Left lung (tissue), 10 donors: ENCODE measurements around the gene PCSK5. TPM values are rescaled to one million over a fixed set of nuclear protein-coding genes. Genes with fewer than 3 reads are reported as not detected.
A peak's percentile ranks its signal among the peaks of the same experiment; 100 is the strongest.
"Not testable (repeated sequence)": the region's sequence is repeated elsewhere in the genome, so short reads cannot be mapped to it uniquely, and the experiment has no call there.

Experiments used
- ATAC-seq: fragments of 200-7000 bp; cut with Tn5 transposase; one replicate; pipeline ENCODE4 v1.9.1; 2020; ENCODE audit warnings: moderate library complexity
- DNase-seq, 4 donors: peaks; one replicate each; pipeline ENCODE4 v3.0.0-alpha.2; 2013 to 2020
- H3K27ac ChIP-seq, 2 donors: fragments of 200-600 bp; sonication (generic) in 1 of 2; one replicate each; pipeline versions ENCODE4 v1.5.0 to v1.8.0; 2020 to 2021
- H3K27me3 ChIP-seq, 2 donors: fragments of 200-600 bp; sonication (generic) in 1 of 2; one replicate each; pipeline versions ENCODE4 v1.5.0 to v1.8.0; 2020 to 2021
- H3K36me3 ChIP-seq, 2 donors: fragments of 200-600 bp; sonication (generic) in 1 of 2; one replicate each; pipeline versions ENCODE4 v1.5.0 to v1.8.0; 2020 to 2021
- H3K4me1 ChIP-seq, 2 donors: fragments of 200-600 bp; one replicate each; pipeline ENCODE4 v1.8.0; 2021
- H3K4me3 ChIP-seq, 2 donors: fragments of 200-600 bp; sonication (generic) in 1 of 2; one replicate each; pipeline versions ENCODE4 v1.5.0 to v1.8.0; 2020 to 2021; ENCODE audit warnings: mild to moderate bottlenecking in 1 of 2
- H3K9me3 ChIP-seq, 2 donors: fragments of 200-600 bp; sonication (generic) in 1 of 2; one replicate each; pipeline versions ENCODE4 v1.5.0 to v1.8.0; 2020 to 2021
- intact Hi-C, 2 donors: fragments of 100-400 bp; cut with DNase I; formaldehyde crosslinking; loops; one replicate each; pipeline versions ENCODE4 v1.11.2 to v1.14.2; 2022
- polyA plus RNA-seq, 6 donors: library from polyadenylated mRNA; unstranded; fragments of 120-200 nt; gene quantifications; one replicate each; pipeline ENCODE4 v1.2.1, GENCODE V29; 2013; ENCODE audit not compliant: insufficient read length in 6 of 6
- total RNA-seq, 2 donors: library from RNA; stranded (reverse); fragmentation: NEBNext Ultra II Directional; extraction: Animal tissue kit (Norgen Biotek cat#: 25700); gene quantifications; one replicate each; pipeline ENCODE4 v1.2.1, GENCODE V29; 2021
- TF ChIP-seq, protein P1 (sequence below), 2 donors: fragments of 200-600 bp; sonication (generic) in 1 of 2; IDR thresholded peaks; one replicate each; pipeline versions ENCODE4 v1.5.0 to v1.8.0; 2021; ENCODE audit warnings: antibody characterized with exemption in 2 of 2
- donor health status: DM: no; HTN: yes; CAD: no.
- donor health status: DM: no; HTN: no; CAD: no.

The PCSK5 gene
- total and polyA plus RNA-seq, 8 donors: 6.8 to 20.3 (median 11.3) TPM

DNA sequence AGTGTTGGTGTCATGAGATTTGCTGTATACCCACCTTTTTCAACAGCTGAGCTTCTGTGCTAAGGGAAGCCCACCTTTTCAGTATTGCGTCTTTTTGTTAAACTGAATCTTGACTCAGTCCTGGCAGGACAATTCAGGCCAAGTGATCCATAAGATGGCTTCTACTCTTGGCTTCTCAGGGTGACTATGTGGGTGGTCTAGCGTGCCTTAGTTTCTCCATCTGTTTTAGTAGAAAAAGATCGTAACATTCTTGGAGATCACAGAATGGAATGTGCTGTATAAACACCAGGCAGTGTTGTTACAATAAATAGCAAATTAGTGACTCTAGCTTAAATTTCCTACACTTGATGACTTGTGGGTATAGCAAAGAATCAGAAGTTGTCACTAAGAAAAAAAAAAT is 66.6 kb downstream of the PCSK5 start:
- DNase-seq (no peak), ATAC-seq (no peak)
- Histone ChIP-seq H3K27me3 (no peaks in the 10 kb centered on the region), H3K36me3 (no peaks in the 10 kb centered on the region), H3K4me1 (no peaks in the 10 kb centered on the region), H3K27ac (no peak overlapping the region), H3K4me3 (no peak overlapping the region), H3K9me3 (no peaks in the 10 kb centered on the region)
- TF ChIP-seq, protein P1, sequence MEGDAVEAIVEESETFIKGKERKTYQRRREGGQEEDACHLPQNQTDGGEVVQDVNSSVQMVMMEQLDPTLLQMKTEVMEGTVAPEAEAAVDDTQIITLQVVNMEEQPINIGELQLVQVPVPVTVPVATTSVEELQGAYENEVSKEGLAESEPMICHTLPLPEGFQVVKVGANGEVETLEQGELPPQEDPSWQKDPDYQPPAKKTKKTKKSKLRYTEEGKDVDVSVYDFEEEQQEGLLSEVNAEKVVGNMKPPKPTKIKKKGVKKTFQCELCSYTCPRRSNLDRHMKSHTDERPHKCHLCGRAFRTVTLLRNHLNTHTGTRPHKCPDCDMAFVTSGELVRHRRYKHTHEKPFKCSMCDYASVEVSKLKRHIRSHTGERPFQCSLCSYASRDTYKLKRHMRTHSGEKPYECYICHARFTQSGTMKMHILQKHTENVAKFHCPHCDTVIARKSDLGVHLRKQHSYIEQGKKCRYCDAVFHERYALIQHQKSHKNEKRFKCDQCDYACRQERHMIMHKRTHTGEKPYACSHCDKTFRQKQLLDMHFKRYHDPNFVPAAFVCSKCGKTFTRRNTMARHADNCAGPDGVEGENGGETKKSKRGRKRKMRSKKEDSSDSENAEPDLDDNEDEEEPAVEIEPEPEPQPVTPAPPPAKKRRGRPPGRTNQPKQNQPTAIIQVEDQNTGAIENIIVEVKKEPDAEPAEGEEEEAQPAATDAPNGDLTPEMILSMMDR (IDR thresholded peaks at IDR 0.05): no peak
- intact Hi-C loops: no loop called here

DNA sequence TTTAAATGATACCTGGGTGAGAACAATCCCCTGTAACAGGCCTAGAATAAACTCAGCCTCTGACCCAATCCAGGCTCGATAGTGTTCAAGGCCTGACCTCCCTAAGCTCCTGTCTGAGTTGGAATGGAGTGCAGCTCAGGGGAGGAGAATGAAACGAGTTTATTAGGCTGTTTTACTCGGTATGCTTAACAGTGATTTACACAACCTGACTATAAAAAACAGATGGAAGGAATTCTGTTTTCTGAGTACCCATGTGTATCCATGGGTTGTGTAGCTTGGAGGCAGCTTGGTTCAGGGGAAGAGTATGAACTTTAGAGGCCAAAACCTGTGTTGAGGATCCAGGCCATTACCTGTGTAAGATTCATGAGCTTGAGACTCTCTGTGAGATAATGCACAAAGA is 67.8 kb downstream of the PCSK5 start:
- intact Hi-C loops: no loop called here
- no peak overlapping the region for H3K4me3 ChIP-seq
- H3K27me3 ChIP-seq: no peaks in the 10 kb centered on the region
- no peaks in the 10 kb centered on the region for H3K36me3 ChIP-seq
- no peak for ATAC-seq
- no peak for DNase-seq
- H3K4me1 ChIP-seq: no peaks in the 10 kb centered on the region
- H3K27ac ChIP-seq: no peak overlapping the region
- no peaks in the 10 kb centered on the region for H3K9me3 ChIP-seq
- TF ChIP-seq, protein P1 (IDR thresholded peaks at IDR 0.05): no peak

- no peak overlapping the region for H3K27ac ChIP-seq
- DNase-seq: no peak
Measured at GRCh38 chr9:75960551-75960950, 70.1 kb downstream of the PCSK5 start.

GRCh38 chr9:75962013-75962661 is 71.7 kb downstream of the PCSK5 start:
- peak in 2 of 4 donors; percentile 53 to 76 for DNase-seq
- Histone ChIP-seq H3K27me3 (no peaks in the 10 kb centered on the region), H3K36me3 (no peaks in the 10 kb centered on the region), H3K4me3 (no peak overlapping the region), H3K4me1 (no peaks in the 10 kb centered on the region), H3K9me3 (no peaks in the 10 kb centered on the region), H3K27ac (no peak overlapping the region)
- intact Hi-C loops: no loop called here
- TF ChIP-seq, protein P1 (IDR thresholded peaks at IDR 0.05): no peak
- peak; percentile 64 for ATAC-seq

More at GRCh38 chr9:75960551-75960950, 70.1 kb downstream of the PCSK5 start:
- H3K4me3 ChIP-seq: no peak overlapping the region
- H3K27me3 ChIP-seq: no peaks in the 10 kb centered on the region
- intact Hi-C loops: no loop called here
- H3K9me3 ChIP-seq: no peaks in the 10 kb centered on the region
- TF ChIP-seq, protein P1 (IDR thresholded peaks at IDR 0.05): no peak
- no peaks in the 10 kb centered on the region for H3K4me1 ChIP-seq
- no peaks in the 10 kb centered on the region for H3K36me3 ChIP-seq
- ATAC-seq: no peak

GRCh38 chr9:75962662-75963036 is 72.2 kb downstream of the PCSK5 start:
- TF ChIP-seq, protein P1 (IDR thresholded peaks at IDR 0.05): no peak
- Histone ChIP-seq H3K36me3 (no peaks in the 10 kb centered on the region), H3K27ac (no peak overlapping the region), H3K4me3 (no peak overlapping the region), H3K9me3 (no peaks in the 10 kb centered on the region), H3K4me1 (no peaks in the 10 kb centered on the region), H3K27me3 (no peaks in the 10 kb centered on the region)
- ATAC-seq (no peak), DNase-seq (no peak)
- intact Hi-C loops: no loop called here

DNA sequence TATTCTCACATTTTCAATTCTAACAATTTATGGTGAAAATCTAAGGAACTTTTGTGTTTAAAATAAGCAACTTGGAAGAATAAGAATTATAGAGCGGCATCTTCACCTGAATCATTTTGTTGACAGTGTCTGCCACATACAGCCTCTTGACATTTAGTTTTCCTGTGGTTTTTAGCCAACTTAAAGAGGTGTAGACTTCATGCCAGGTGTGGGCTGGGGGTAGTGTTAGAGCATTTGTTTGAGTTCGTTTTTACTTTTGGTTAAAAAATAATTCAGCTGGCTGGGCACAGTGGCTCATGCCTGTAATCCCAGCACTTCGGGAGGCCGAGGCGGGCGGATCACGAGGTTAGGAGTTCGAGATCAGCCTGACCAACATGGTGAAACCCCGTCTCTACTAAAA is 72.8 kb downstream of the PCSK5 start:
- ATAC-seq, H3K4me1 ChIP-seq, H3K27ac ChIP-seq, H3K27me3 ChIP-seq, H3K36me3 ChIP-seq, H3K4me3 ChIP-seq, intact Hi-C loops, H3K9me3 ChIP-seq: not testable (repeated sequence)
- DNase-seq: peak in 1 of 4 donors; percentile 24
